Liver (tissue), 9 donors: ENCODE results near the gene EVC2. TPM values are rescaled to one million over a fixed set of nuclear protein-coding genes. Genes with fewer than 3 reads are reported as not detected.

Experiments
- DNase-seq: peaks from one replicate; pipeline ENCODE4 v3.0.0-alpha.2; 2017; ENCODE audit warnings: low spot score
- H3K27ac ChIP-seq, 2 donors: one replicate each; pipeline ENCODE4 v1.7.0; 2013; ENCODE audit warnings: inconsistent platforms in 2 of 2, low read length in 2 of 2, control low read depth in 1 of 2, low read depth in 1 of 2, mild to moderate bottlenecking in 1 of 2
- H3K27me3 ChIP-seq, 4 donors: one replicate each; pipeline versions ENCODE4 v1.6.1 to v1.7.0; 2013; ENCODE audit warnings: low read length in 3 of 4, inconsistent platforms in 1 of 4, mild to moderate bottlenecking in 1 of 4, moderate library complexity in 1 of 4; ENCODE audit not compliant: control insufficient read depth in 4 of 4, insufficient read depth in 4 of 4
- H3K36me3 ChIP-seq, 4 donors: one replicate each; pipeline versions ENCODE4 v1.6.1 to v1.7.0; 2013; ENCODE audit warnings: low read length in 3 of 4, mild to moderate bottlenecking in 3 of 4, low read depth in 1 of 4, moderate library complexity in 1 of 4; ENCODE audit not compliant: control insufficient read depth in 4 of 4, insufficient read depth in 3 of 4
- H3K4me1 ChIP-seq, 4 donors: one replicate each; pipeline versions ENCODE4 v1.6.1 to v1.7.0; 2013; ENCODE audit warnings: low read length in 3 of 4, mild to moderate bottlenecking in 3 of 4, moderate library complexity in 1 of 4; ENCODE audit not compliant: control insufficient read depth in 4 of 4, insufficient read depth in 4 of 4
- H3K4me3 ChIP-seq, 3 donors: one replicate each; pipeline versions ENCODE4 v1.6.1 to v1.7.0; 2013; ENCODE audit warnings: low read length in 3 of 3, control low read depth in 1 of 3, low read depth in 1 of 3, mild to moderate bottlenecking in 1 of 3
- H3K9ac ChIP-seq, 2 donors: one replicate each; pipeline ENCODE4 v1.7.0; 2013; ENCODE audit warnings: low read length in 2 of 2, mild to moderate bottlenecking in 2 of 2, moderate library complexity in 2 of 2, control low read depth in 1 of 2, low read depth in 1 of 2
- H3K9me3 ChIP-seq, 4 donors: one replicate each; pipeline versions ENCODE4 v1.6.1 to v1.7.0; 2013; ENCODE audit warnings: low read length in 3 of 4; ENCODE audit not compliant: control insufficient read depth in 4 of 4
- CTCF ChIP-seq: fragments of 150-350 bp; IDR thresholded peaks from 2 replicates; pipeline ENCODE4 v1.5.1; 2017; ENCODE audit warnings: improper control_type of control experiment, low read depth, low read length; ENCODE audit not compliant: missing input control
- EGR1 ChIP-seq, 2 donors: IDR thresholded peaks; 2 replicates each; pipeline ENCODE4 v1.6.1; 2016 to 2018; ENCODE audit warnings: antibody characterized with exemption in 2 of 2, low read depth in 2 of 2
- FOXA2 ChIP-seq: IDR thresholded peaks from 2 replicates; pipeline ENCODE4 v1.6.1; 2016; ENCODE audit warnings: antibody characterized with exemption
- GABPA ChIP-seq, 2 donors: IDR thresholded peaks in 1 of 2; conservative IDR thresholded peaks in 1 of 2; 2 replicates each; pipeline ENCODE4 v1.6.1; 2016; ENCODE audit warnings: antibody characterized with exemption in 2 of 2, mild to moderate bottlenecking in 1 of 2, moderate library complexity in 1 of 2
- HNF4A ChIP-seq, 2 donors: conservative IDR thresholded peaks; 2 replicates each; pipeline ENCODE4 v1.6.1; 2016; ENCODE audit warnings: antibody characterized with exemption in 2 of 2, mild to moderate bottlenecking in 2 of 2
- HNF4G ChIP-seq: IDR thresholded peaks from 2 replicates; pipeline ENCODE4 v1.6.1; 2016; ENCODE audit warnings: antibody characterized with exemption
- JUND ChIP-seq, 2 donors: IDR thresholded peaks; 2 replicates each; pipeline ENCODE4 v1.6.1; 2016; ENCODE audit warnings: antibody characterized with exemption in 2 of 2
- NR2F2 ChIP-seq: IDR thresholded peaks from 2 replicates; pipeline ENCODE4 v1.6.1; 2016; ENCODE audit warnings: antibody characterized with exemption
- RAD21 ChIP-seq, 2 donors: IDR thresholded peaks; 2 replicates each; pipeline ENCODE4 v1.6.1; 2016; ENCODE audit warnings: antibody characterized with exemption in 2 of 2, mild to moderate bottlenecking in 2 of 2
- REST ChIP-seq: IDR thresholded peaks from 2 replicates; pipeline ENCODE4 v1.6.1; 2016; ENCODE audit warnings: antibody characterized with exemption, mild to moderate bottlenecking
- RXRA ChIP-seq, 2 donors: IDR thresholded peaks; 2 replicates each; pipeline ENCODE4 v1.6.1; 2017 to 2018; ENCODE audit warnings: antibody characterized with exemption in 2 of 2, mild to moderate bottlenecking in 1 of 2
- TAF1 ChIP-seq: conservative IDR thresholded peaks from 2 replicates; pipeline ENCODE4 v1.6.1; 2016; ENCODE audit warnings: antibody characterized with exemption, mild to moderate bottlenecking
- YY1 ChIP-seq: IDR thresholded peaks from 2 replicates; pipeline ENCODE4 v1.6.1; 2016; ENCODE audit warnings: antibody characterized with exemption, mild to moderate bottlenecking
- WGBS: extraction: QIAGEN DNeasy Blood & Tissue Kit; methylation state at CpG from one replicate; pipeline ENCODE4 v1.1.7; 2013; 5-methylcytosine and 5-hydroxymethylcytosine counted together
- polyA plus RNA-seq, 2 donors: library from polyadenylated mRNA; stranded (reverse) in 1 of 2; unstranded in 1 of 2; fragments of 200-250 nt in 1 of 2; fragments of >200 nt in 1 of 2; fragmentation: Nextera tagmentation in 1 of 2; extraction: Ambion mirVana in 1 of 2; gene quantifications; one replicate each; pipeline versions ENCODE4 v1.2.1 to v1.2.3, GENCODE V29; 2013 to 2015
- total RNA-seq, 2 donors: library from RNA; depleted of rRNA; stranded (reverse); fragments of >200 nt; gene quantifications; one replicate each; pipeline ENCODE4 v1.2.3, GENCODE V29; 2014
- TF ChIP-seq, protein P1 (sequence below): IDR thresholded peaks from 2 replicates; pipeline ENCODE4 v1.6.1; 2016; ENCODE audit warnings: antibody characterized with exemption
- TF ChIP-seq, protein P2 (sequence below): IDR thresholded peaks from 2 replicates; pipeline ENCODE4 v1.6.1; 2016; ENCODE audit warnings: antibody characterized with exemption
- TF ChIP-seq, protein P3 (sequence below): IDR thresholded peaks from 2 replicates; pipeline ENCODE4 v1.6.1; 2016; ENCODE audit warnings: antibody characterized with exemption
- donor health status: healthy.
- donor health status: healthy.
- donor health status: healthy.
- donor health status: healthy.
- donor health status: healthy.

EVC2 gene
- total and polyA plus RNA-seq, 4 donors: 0.26 to 1.3 (median 0.57) TPM

DNA sequence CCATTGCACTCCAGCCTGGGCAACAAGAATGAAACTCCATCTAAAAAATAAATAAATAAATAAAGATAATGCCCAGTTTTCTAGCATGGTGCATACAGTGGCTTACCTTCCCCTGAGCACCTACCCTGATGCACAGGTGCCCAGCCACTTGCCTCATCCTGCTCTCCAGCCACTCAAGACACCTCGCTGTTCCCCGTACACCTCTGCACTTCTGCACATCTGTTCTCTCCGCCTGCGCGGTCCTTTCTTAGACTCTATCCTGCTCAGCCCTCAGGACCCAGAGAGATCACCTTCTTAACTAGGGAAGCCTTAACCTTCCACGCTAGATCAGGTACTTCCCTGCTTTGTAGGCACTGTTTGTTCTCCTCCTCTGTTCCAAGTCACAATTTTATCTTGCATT, 5.5 kb upstream of the EVC2 start (continued):
- TF ChIP-seq, protein P1, sequence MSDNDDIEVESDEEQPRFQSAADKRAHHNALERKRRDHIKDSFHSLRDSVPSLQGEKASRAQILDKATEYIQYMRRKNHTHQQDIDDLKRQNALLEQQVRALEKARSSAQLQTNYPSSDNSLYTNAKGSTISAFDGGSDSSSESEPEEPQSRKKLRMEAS: no peak
- TF ChIP-seq HNF4G (no peak), FOXA2 (no peak), GABPA (IDR thresholded peaks at IDR 0.05 in 1 of 2, conservative IDR thresholded peaks at IDR 0.05 in 1 of 2) (no peak), RAD21 (IDR thresholded peaks at IDR 0.05) (no peak)

- peaks cover 0 to 7% (median 1%) of the 10 kb centered on the region in 4 donors for H3K27me3 ChIP-seq
- TF ChIP-seq CTCF (no peak), EGR1 (IDR thresholded peaks at IDR 0.05; ENCODE audit: low read depth in 2 of 2) (no peak), TAF1 (no peak), NR2F2 (no peak), REST (no peak), HNF4G (no peak), YY1 (no peak), JUND (IDR thresholded peaks at IDR 0.05) (no peak), RXRA (IDR thresholded peaks at IDR 0.05) (no peak), HNF4A (conservative IDR thresholded peaks at IDR 0.05) (no peak)
- TF ChIP-seq, protein P2, sequence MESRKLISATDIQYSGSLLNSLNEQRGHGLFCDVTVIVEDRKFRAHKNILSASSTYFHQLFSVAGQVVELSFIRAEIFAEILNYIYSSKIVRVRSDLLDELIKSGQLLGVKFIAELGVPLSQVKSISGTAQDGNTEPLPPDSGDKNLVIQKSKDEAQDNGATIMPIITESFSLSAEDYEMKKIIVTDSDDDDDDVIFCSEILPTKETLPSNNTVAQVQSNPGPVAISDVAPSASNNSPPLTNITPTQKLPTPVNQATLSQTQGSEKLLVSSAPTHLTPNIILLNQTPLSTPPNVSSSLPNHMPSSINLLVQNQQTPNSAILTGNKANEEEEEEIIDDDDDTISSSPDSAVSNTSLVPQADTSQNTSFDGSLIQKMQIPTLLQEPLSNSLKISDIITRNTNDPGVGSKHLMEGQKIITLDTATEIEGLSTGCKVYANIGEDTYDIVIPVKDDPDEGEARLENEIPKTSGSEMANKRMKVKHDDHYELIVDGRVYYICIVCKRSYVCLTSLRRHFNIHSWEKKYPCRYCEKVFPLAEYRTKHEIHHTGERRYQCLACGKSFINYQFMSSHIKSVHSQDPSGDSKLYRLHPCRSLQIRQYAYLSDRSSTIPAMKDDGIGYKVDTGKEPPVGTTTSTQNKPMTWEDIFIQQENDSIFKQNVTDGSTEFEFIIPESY: no peak
- TF ChIP-seq, protein P1: no peak
- TF ChIP-seq, protein P3, sequence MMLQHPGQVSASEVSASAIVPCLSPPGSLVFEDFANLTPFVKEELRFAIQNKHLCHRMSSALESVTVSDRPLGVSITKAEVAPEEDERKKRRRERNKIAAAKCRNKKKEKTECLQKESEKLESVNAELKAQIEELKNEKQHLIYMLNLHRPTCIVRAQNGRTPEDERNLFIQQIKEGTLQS: no peak
- H3K27ac ChIP-seq: no peak overlapping the region
- no peak overlapping the region for H3K9ac ChIP-seq
- peaks cover 0 to 32% (median 18%) of the 10 kb centered on the region in 4 donors for H3K4me1 ChIP-seq
- H3K36me3 ChIP-seq: no peaks in the 10 kb centered on the region
- no peak overlapping the region for H3K4me3 ChIP-seq
- DNase-seq: no peak
- 88% methylated on average over 3 of the region's 3 CpGs for WGBS
- H3K9me3 ChIP-seq: peaks cover 0 to 2% (median 0%) of the 10 kb centered on the region in 4 donors
Measured at GRCh38 chr4:5712931-5713330, 4.6 kb upstream of the EVC2 start.
